CD14-positive monocyte (primary cell): ENCODE results near the gene C3orf20. TPM values are rescaled to one million over a fixed set of nuclear protein-coding genes. Genes with fewer than 3 reads are reported as not detected.

Source experiments
- DNase-seq, 3 donors: peaks; one replicate each; pipeline ENCODE4 v3.0.0-alpha.2; 2011 to 2022
- H2AFZ ChIP-seq: 2 replicates; pipeline ENCODE4 v1.6.0; 2012; ENCODE audit warnings: mild to moderate bottlenecking, low read depth, low read length, inconsistent platforms; ENCODE audit not compliant: insufficient read depth, poor library complexity, severe bottlenecking
- H3K27ac ChIP-seq, 2 donors: 1 replicate in 1 of 2; 2 replicates in 1 of 2; pipeline ENCODE4 v1.5.1; 2012 to 2013; ENCODE audit warnings: low read length in 2 of 2, control low read depth in 1 of 2, inconsistent platforms in 1 of 2, low read depth in 1 of 2, mild to moderate bottlenecking in 1 of 2
- H3K27me3 ChIP-seq, 2 donors: one replicate each; pipeline versions ENCODE4 v1.6.0 to v1.6.1; 2011 to 2013; ENCODE audit warnings: low read length in 2 of 2; ENCODE audit not compliant: control insufficient read depth in 2 of 2, insufficient read depth in 2 of 2
- H3K36me3 ChIP-seq, 2 donors: replicated peaks in 1 of 2; 1 replicate in 1 of 2; 2 replicates in 1 of 2; pipeline versions ENCODE4 v1.5.1 to v1.6.1; 2012 to 2013; ENCODE audit warnings: low read length in 2 of 2, control low read depth in 1 of 2, inconsistent platforms in 1 of 2, mild to moderate bottlenecking in 1 of 2; ENCODE audit not compliant: insufficient read depth in 2 of 2, control insufficient read depth in 1 of 2
- H3K4me1 ChIP-seq, 2 donors: 1 replicate in 1 of 2; 2 replicates in 1 of 2; pipeline versions ENCODE4 v1.5.1 to v1.6.1; 2012 to 2013; ENCODE audit warnings: low read length in 2 of 2, control low read depth in 1 of 2, inconsistent platforms in 1 of 2, mild to moderate bottlenecking in 1 of 2, moderate library complexity in 1 of 2; ENCODE audit not compliant: insufficient read depth in 2 of 2, control insufficient read depth in 1 of 2
- H3K4me2 ChIP-seq: replicated peaks from 2 replicates; pipeline ENCODE3; 2012; ENCODE audit warnings: low read length, moderate library complexity, mild to moderate bottlenecking; ENCODE audit not compliant: poor library complexity, severe bottlenecking; ENCODE audit errors: extremely low read depth
- H3K4me3 ChIP-seq, 3 experiments: fragments of 200-600 bp in 1 of 3; sonication (generic) in 1 of 3; replicated peaks in 1 of 3; 1 replicate in 2 of 3; 2 replicates in 1 of 3; pipeline ENCODE4 v1.5.1; 2011 to 2013; ENCODE audit warnings: low read length in 3 of 3, mild to moderate bottlenecking in 3 of 3, control low read depth in 2 of 3, low read depth in 2 of 3, inconsistent platforms in 1 of 3, moderate library complexity in 1 of 3
- H3K79me2 ChIP-seq: 2 replicates; pipeline ENCODE4 v1.6.0; 2012; ENCODE audit warnings: mild to moderate bottlenecking, control low read depth, inconsistent platforms, low read length, moderate library complexity; ENCODE audit not compliant: insufficient read depth
- H3K9ac ChIP-seq: 2 replicates; pipeline ENCODE4 v1.6.0; 2017; ENCODE audit warnings: low read length, mild to moderate bottlenecking; ENCODE audit not compliant: insufficient read depth, poor library complexity, severe bottlenecking
- H3K9me3 ChIP-seq, 2 donors: replicated peaks in 1 of 2; 1 replicate in 1 of 2; 2 replicates in 1 of 2; pipeline versions ENCODE4 v1.5.1 to v1.6.1; 2012 to 2013; ENCODE audit warnings: low read length in 2 of 2, control low read depth in 1 of 2; ENCODE audit not compliant: control insufficient read depth in 1 of 2, insufficient read depth in 1 of 2
- H4K20me1 ChIP-seq: 2 replicates; pipeline ENCODE4 v1.6.0; 2012; ENCODE audit warnings: mild to moderate bottlenecking, low read length, control low read depth, moderate library complexity; ENCODE audit not compliant: insufficient read depth
- H3K27ac Mint-ChIP-seq, 7 donors: one replicate each; pipeline ENCODE4 v1.8.0; 2020; ENCODE audit warnings: mild to moderate bottlenecking in 7 of 7, mixed read lengths in 7 of 7, moderate library complexity in 6 of 7, inconsistent platforms in 2 of 7
- H3K27me3 Mint-ChIP-seq, 3 donors: one replicate each; pipeline ENCODE4 v1.8.0; 2021 to 2022; ENCODE audit warnings: low read depth in 3 of 3, mild to moderate bottlenecking in 3 of 3, mixed read lengths in 3 of 3, moderate library complexity in 3 of 3, inconsistent platforms in 1 of 3
- H3K36me3 Mint-ChIP-seq, 2 donors: one replicate each; pipeline ENCODE4 v1.8.0; 2020; ENCODE audit warnings: mixed read lengths in 2 of 2, inconsistent platforms in 1 of 2, mild to moderate bottlenecking in 1 of 2
- H3K4me1 Mint-ChIP-seq: one replicate; pipeline ENCODE4 v1.8.0; 2020; ENCODE audit warnings: mild to moderate bottlenecking, mixed read lengths
- H3K4me3 Mint-ChIP-seq, 2 donors: one replicate each; pipeline ENCODE4 v1.8.0; 2020; ENCODE audit warnings: mild to moderate bottlenecking in 2 of 2, mixed read lengths in 2 of 2, moderate library complexity in 1 of 2
- H3K9me3 Mint-ChIP-seq, 7 donors: one replicate each; pipeline ENCODE4 v1.8.0; 2020 to 2022; ENCODE audit warnings: mixed read lengths in 7 of 7, mild to moderate bottlenecking in 6 of 7, moderate library complexity in 6 of 7, inconsistent platforms in 2 of 7
- CTCF ChIP-seq: fragments of 200-600 bp; IDR thresholded peaks from one replicate; pipeline ENCODE4 v1.8.0; 2022; ENCODE audit warnings: antibody characterized with exemption, mild to moderate bottlenecking
- WGBS: methylation state at CpG from one replicate; pipeline ENCODE4 v1.1.5; 2013; ENCODE audit warnings: missing lambda C conversion rate; ENCODE audit not compliant: insufficient coverage; 5-methylcytosine and 5-hydroxymethylcytosine counted together
- intact Hi-C, 2 donors: fragments of 100-400 bp; cut with micrococcal nuclease; formaldehyde crosslinking; loops; one replicate each; pipeline versions ENCODE4 v1.15.0 to v1.15.1; 2023
- polyA plus RNA-seq, 3 donors: library from polyadenylated mRNA; depleted of rRNA in 1 of 3; unstranded in 2 of 3; stranded (reverse) in 1 of 3; fragments of 300-500 nt in 2 of 3; fragments of >200 nt in 1 of 3; fragmentation: Illumina TruSeq in 2 of 3; gene quantifications; 1 replicate in 2 of 3; 2 replicates in 1 of 3; pipeline ENCODE4 v1.2.3, GENCODE V29; 2012 to 2021

Gene C3orf20
- polyA plus RNA-seq, 3 donors: 0.11 TPM; not detected in 2

GRCh38 chr3:14789640-14790285 lies 114.8 kb downstream of the C3orf20 start:
- H3K27me3 Mint-ChIP-seq: peaks cover 2 to 12% (median 8%) of the 10 kb centered on the region in 3 donors
- DNase-seq: no peak
- no peak overlapping the region for H3K4me3 Mint-ChIP-seq
- WGBS: 77% methylated on average over 10 of the region's 10 CpGs
- H3K36me3 Mint-ChIP-seq: no peaks in the 10 kb centered on the region
- Histone ChIP-seq H4K20me1 (no peaks in the 10 kb centered on the region), H3K4me2 (no peak overlapping the region), H3K9me3 (no peaks in the 10 kb centered on the region), H3K9ac (no peak overlapping the region), H3K79me2 (no peaks in the 10 kb centered on the region), H3K4me3 (no peak overlapping the region), H3K36me3 (no peaks in the 10 kb centered on the region), H2AFZ (no peak overlapping the region), H3K27ac (no peak overlapping the region), H3K27me3 (peaks cover 0 to 2% of the 10 kb centered on the region in 2 donors), H3K4me1 (no peaks in the 10 kb centered on the region)
- no peak for TF ChIP-seq CTCF
- H3K9me3 Mint-ChIP-seq: peaks cover 0 to 3% (median 0%) of the 10 kb centered on the region in 7 donors
- intact Hi-C loops: loop anchor here (2.0 to 10.0 kb wide), 2 partner anchors 131 to 135 kb away; no protein-coding TSS in a partner anchor
- H3K4me1 Mint-ChIP-seq: peaks cover 2% of the 10 kb centered on the region
- no peak overlapping the region for H3K27ac Mint-ChIP-seq

GRCh38 chr3:14791343-14791945 lies 116.5 kb downstream of the C3orf20 start:
- peaks cover 2% of the 10 kb centered on the region for H3K4me1 Mint-ChIP-seq
- peak in 1 of 3 donors; percentile 19 for DNase-seq
- H3K27me3 Mint-ChIP-seq: peaks cover 2 to 12% (median 4%) of the 10 kb centered on the region in 3 donors
- peak overlapping the region in 1 of 7 donors; percentile 50 for H3K27ac Mint-ChIP-seq
- H3K36me3 ChIP-seq: no peaks in the 10 kb centered on the region
- H3K4me3 ChIP-seq: no peak overlapping the region
- H2AFZ ChIP-seq: no peak overlapping the region
- H3K9ac ChIP-seq: no peak overlapping the region
- no peak overlapping the region for H3K4me2 ChIP-seq
- peaks cover 0 to 2% of the 10 kb centered on the region in 2 donors for H3K27me3 ChIP-seq
- H3K4me1 ChIP-seq: no peaks in the 10 kb centered on the region
- peaks cover 0 to 2% (median 0%) of the 10 kb centered on the region in 7 donors for H3K9me3 Mint-ChIP-seq
- peak; percentile 45 for TF ChIP-seq CTCF
- 32% methylated on average over 12 of the region's 15 CpGs for WGBS
- no peak overlapping the region for H3K27ac ChIP-seq
- no peaks in the 10 kb centered on the region for H3K9me3 ChIP-seq
- no peaks in the 10 kb centered on the region for H3K79me2 ChIP-seq
- no peak overlapping the region for H3K4me3 Mint-ChIP-seq
- intact Hi-C loops: loop anchor here (2.0 to 10.0 kb wide), 2 partner anchors 129 to 133 kb away; no protein-coding TSS in a partner anchor
- H3K36me3 Mint-ChIP-seq: no peaks in the 10 kb centered on the region
- no peaks in the 10 kb centered on the region for H4K20me1 ChIP-seq
